Measurements from ENCODE around the gene UBE2E1.

UBE2E1 gene

DNA sequence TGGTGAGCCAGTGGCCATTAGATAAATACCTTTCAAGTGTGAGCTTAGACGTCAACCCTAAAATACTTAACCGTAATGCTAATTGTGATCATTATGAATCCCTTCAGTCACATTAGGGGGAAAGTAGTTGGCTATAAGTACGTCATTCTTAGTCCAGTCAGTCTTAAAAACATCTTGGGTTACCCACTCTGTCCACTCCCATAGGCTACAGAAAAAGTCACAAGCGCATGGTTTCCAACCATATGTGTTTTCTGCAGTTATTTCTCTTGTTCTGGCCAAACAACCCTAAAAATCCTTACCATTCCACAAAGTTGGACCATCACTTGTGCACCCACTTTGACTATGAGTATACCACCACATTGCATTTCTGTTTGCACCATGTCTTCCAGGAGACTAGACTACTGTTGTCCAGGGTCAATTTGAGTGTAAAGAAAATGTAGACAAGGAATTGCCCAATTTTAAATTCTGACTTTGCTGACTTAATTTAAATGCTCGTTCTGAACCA, 114.4 kb downstream of the UBE2E1 start:
- DNase-seq, result no peak

DNA sequence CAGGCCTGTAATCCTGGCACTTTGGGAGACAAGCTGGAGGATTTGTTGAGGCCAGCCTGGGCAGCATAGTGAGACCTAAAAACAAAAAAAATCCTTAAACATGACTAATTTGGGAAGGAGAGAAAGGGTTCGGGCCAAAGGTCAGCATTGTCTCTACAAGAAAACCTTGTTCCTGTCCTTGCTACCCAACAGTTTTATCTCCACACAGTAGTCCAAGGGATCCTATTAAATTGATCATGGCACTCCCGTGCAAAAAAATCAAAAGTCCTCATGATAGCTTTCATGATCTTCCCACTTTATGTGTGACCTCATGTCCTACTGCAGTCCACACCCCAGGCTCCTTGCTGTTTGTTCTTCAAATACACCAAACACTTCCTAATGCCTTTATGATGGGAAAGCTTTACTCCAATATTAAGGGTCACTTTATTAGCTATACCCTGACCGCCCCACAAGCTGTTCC, 115.3 kb downstream of the UBE2E1 start:
- no peak for DNase-seq

DNA sequence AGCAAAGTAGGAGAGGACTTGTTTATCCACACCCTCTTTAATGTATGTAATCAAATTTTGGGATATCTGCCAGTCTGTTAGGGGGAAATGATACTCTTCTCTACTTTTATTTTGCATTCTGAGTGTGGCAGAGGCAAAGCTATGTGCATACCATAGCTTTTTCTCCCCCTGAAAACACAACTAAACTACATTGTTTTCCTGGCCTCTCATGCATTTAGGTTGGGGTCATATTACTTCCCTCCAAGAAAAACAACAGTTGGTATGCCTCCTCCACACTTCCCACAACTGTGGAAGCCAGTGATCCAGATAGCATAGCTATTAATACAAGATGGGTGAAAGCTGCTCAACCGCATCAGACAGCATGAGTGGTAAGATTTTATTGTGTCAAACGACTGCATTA, 118.0 kb downstream of the UBE2E1 start:
- DNase-seq, result peak; percentile 63

DNA sequence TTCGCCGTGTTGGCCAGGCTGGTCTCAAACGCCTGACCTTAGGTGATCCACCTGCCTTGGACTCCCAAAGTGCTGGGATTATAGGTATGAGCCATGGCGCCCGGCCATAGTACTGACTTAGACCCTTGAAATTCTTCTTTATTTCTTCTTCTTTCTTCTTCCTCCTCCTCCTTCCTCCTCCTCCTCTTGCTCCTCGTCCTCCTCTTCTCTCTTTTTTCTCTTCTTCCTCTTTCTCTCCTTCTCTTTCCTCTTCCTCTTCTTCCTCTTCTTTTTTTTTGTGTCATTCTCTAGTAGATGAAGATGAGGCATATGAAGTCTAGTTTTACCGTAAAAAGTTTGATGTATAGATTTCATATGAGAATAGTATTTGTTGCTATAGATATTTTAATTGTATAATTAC, 120.5 kb downstream of the UBE2E1 start:
- DNase-seq, result no peak

DNA sequence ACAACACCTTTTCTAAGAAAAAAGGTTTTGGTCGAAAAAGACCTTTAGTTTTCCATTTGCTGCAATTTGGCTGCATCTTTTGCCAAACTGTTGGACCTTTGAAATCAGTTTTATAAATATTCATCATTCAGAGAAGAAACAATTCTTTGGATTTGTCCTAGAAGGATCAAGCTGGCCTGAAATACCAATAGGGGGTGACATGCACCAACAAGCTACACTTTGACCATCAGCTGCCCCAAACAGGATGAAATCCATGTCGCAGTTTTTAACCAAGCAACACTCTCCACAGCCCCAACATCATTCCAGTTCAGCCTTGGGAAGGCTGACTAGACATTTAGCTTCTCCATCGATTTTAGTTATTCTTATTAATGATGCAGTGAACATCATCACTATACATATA, 121.0 kb downstream of the UBE2E1 start:
- DNase-seq, result no peak

DNA sequence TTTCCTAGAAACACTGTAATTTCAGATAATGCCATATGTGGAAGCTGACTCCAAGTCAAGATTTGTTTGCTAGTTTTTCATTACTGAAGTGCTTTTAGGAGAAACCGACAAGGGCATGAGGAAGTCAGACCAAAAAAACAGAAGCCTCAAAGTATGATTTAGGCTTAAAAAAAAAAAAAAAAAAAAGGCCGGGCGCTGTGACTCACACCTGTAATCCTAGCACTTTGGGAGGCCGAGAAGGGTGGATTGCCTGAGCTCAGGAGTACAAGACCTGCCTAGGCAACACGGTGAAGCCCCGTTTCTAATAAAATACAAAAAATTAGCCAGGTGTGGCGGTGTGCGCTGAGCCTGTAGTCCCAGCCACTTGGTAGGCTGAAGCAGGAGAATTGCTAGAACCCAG, 122.8 kb downstream of the UBE2E1 start:
- no peak for DNase-seq

DNA sequence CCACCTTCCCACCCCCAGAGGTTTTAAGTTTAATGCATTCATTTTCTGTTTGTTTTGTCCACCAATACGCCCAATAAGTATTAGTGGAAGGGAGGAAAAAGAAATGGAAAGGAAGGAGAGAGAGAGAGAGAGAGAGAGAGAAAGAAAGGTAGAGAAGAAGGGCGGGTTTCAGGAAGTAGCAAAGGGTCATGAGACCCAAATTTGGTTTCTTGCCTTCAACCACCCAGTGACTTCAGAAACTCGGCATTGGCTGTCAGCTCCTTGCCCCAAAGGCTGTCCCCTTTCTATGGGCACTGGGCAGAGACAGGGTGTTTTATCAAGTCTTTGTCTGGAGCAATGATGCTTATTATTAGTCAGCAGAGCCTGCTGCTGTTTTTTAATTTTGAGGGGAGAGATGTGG, 125.8 kb downstream of the UBE2E1 start:
- no peak for DNase-seq

DNA sequence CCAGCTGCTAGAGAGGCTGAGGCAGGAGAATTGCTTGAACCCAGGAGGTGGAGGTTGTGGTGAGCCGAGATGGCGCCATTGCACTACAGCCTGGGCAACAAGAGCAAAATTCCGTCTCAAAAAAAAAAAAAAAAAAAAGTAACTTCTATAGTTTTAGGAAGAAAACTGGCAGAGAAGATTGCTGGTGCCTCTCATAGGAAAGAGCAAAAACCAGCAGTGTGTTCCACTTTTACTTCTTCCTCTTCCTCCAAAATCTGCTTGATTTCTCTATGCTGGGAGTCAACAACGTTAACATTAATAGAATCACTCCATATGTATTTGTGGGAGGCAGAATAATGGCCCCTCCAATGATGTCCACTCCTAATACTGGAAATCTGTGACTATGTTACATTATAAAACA, 126.8 kb downstream of the UBE2E1 start:
- DNase-seq, result no peak

DNA sequence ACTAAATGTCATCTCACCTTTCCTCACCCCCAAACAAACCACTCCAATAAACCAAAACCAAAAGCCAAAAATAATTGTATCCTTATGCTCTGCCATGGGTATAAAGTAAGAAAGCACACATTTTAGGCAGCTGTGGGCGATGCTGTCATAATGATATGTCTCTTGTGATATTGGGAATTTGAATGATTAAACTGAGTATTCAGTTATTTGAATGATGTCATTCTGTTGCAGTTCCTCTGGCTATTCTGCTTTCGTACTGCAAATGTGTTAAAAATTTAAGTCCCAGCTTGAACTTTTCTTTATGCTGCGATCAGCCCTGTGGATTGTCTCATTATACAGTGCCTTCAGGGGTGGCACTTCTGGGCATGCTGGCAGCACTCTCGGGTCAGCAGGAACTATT, 128.5 kb downstream of the UBE2E1 start:
- DNase-seq, result no peak

DNA sequence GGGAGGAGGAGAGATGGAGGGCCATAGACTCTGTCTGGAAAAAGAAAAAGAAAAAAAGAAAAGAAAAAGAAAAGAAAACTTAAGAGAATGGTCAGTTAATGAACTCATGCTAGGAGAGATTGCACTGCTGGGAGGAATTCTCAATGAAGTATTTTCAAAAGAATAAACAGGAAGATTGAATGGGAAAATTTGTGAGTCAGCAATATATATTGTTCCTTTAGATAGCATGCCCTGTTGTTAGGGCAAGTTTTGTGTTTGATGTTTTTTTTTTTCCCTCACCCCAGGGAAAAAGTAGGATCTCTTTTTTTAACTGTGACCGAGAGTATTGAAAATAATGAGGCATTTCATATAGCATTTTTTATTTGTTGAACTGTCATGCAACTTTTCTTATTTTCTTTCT, 131.5 kb downstream of the UBE2E1 start:
- no peak for DNase-seq

DNA sequence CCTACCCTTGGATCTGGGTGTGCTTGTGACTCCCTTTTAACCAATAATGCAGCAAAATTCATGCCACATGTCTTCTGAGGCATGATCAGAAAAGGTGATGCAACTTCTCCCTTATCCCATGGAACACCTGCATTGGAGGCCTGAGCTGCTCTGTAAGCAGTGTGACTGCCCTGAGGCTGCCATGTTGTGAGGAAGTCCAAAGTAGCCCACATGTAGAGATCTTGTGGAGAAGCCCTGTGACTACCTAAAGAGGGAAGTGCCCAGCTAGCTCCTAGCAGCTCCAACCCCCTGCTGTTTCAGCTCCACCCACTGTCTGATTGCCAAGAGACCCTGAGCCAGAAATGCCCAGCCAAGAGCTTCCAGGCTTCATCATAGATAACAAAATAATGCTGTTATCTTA, 132.9 kb downstream of the UBE2E1 start:
- no peak for DNase-seq

DNA sequence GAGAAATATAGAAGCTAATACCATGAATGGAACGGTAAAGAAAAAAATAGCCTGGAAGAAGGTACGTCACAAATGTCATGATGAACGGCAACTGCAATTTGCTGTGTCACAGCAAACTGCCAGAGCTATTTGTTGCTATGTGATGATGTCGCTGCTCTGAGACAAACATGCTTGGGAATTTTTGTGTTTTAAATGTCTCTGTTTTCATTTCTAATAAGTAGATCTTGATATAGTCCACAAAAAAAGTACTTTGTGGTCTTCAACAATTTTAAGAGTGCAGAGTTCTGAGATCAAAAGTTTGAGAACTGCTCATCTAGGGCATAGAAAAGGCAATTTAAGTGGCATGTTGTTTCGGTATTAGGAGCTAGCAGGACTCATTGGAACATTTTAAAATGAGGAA, 135.0 kb downstream of the UBE2E1 start:
- no peak for DNase-seq
